ENCODE data around the gene IGF2BP2. TPM values are rescaled to one million over a fixed set of nuclear protein-coding genes. Genes with fewer than 3 reads are reported as not detected.

The IGF2BP2 gene
- total and polyA plus RNA-seq, 9 of the 15 experiments (the other 6 are each of a cell fraction or from before 2014, with no cell fraction given): 3.2 to 59.6 (median 30.5) TPM

DNA sequence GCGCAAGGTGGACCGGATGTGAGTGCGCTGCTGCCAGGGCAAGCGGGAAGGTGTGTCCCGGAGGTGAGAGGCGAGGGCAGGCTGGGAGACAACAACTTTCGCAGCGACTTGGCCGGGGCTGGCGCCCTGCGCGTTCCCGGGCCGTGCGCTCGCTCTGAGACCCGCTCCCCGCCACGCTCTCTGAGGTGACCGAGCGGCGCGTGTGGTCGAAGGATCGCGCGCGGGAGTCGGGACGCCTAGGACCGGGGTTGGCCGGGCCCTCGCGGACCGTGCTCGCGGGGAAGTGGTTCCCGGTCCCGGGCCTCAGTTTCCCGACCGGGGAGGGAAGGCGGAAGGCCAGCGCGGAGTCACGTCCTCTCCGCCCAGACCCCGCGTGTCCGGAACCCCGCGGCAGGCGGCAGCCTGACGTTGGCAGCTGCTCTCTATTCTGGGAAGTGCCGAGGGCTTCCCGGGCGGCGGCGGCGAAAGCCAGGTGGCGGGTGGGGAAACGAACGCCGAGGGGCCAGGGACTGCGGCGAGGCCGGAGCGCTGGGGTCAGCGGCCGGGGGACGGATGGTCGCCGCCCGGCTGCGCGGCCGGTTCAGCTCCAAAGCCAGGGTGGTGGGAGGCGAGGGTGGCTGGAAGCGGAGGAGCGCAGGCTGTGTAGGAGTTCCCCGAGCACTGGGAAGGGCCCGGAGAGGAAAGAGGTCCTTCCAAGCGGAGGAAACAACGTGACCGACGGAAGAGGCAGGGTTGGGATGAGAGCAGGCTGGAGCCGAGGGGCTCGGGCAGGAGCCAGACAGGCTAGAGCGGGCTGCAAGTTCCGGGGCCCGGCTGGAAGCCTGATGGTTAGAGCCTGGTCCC is 1.0 kb upstream of the IGF2BP2 start (continued):
- TF ChIP-seq NR3C1 (CRISPR knock-in tag; IDR thresholded peaks at IDR 0.05) (peak; percentile 78; the same call in 1 of the 2 replicates), FIP1L1 (IDR thresholded peaks at IDR 0.05; ENCODE audit: low read depth, low read length, poor library complexity, severe bottlenecking) (peak; percentile 67), ERF (CRISPR knock-in tag; IDR thresholded peaks at IDR 0.05) (peak; percentile 57; the same call in 1 of the 2 replicates), ZFP1 (CRISPR knock-in tag; IDR thresholded peaks at IDR 0.05) (no peak), CHD2 (IDR thresholded peaks at IDR 0.05; ENCODE audit: low read depth, low read length) (no peak), ARHGAP35 (IDR thresholded peaks at IDR 0.05; ENCODE audit: partially characterized antibody) (no peak), ZNF830 (CRISPR knock-in tag; IDR thresholded peaks at IDR 0.05) (no peak), ZFPM2 (CRISPR knock-in tag; IDR thresholded peaks at IDR 0.05) (no peak), GABPB1 (CRISPR knock-in tag; IDR thresholded peaks at IDR 0.05) (peak; percentile 64), ZNF695 (CRISPR knock-in tag; IDR thresholded peaks at IDR 0.05) (no peak), ZNF134 (CRISPR knock-in tag; conservative IDR thresholded peaks at IDR 0.05) (no peak), WHSC1 (IDR thresholded peaks at IDR 0.05; ENCODE audit: low read length) (no peak), ZNF77 (CRISPR knock-in tag; IDR thresholded peaks at IDR 0.05) (no peak), LCOR (CRISPR knock-in tag; IDR thresholded peaks at IDR 0.05) (no peak), CCAR2 (IDR thresholded peaks at IDR 0.05; ENCODE audit: low read depth, low read length) (no peak), FOXA1 (IDR thresholded peaks at IDR 0.05; ENCODE audit: borderline replicate concordance) (no peak), SMARCA5 (IDR thresholded peaks at IDR 0.05) (no peak), ZNF316 (IDR thresholded peaks at IDR 0.05) (no peak)
- TF ChIP-seq, protein P1, sequence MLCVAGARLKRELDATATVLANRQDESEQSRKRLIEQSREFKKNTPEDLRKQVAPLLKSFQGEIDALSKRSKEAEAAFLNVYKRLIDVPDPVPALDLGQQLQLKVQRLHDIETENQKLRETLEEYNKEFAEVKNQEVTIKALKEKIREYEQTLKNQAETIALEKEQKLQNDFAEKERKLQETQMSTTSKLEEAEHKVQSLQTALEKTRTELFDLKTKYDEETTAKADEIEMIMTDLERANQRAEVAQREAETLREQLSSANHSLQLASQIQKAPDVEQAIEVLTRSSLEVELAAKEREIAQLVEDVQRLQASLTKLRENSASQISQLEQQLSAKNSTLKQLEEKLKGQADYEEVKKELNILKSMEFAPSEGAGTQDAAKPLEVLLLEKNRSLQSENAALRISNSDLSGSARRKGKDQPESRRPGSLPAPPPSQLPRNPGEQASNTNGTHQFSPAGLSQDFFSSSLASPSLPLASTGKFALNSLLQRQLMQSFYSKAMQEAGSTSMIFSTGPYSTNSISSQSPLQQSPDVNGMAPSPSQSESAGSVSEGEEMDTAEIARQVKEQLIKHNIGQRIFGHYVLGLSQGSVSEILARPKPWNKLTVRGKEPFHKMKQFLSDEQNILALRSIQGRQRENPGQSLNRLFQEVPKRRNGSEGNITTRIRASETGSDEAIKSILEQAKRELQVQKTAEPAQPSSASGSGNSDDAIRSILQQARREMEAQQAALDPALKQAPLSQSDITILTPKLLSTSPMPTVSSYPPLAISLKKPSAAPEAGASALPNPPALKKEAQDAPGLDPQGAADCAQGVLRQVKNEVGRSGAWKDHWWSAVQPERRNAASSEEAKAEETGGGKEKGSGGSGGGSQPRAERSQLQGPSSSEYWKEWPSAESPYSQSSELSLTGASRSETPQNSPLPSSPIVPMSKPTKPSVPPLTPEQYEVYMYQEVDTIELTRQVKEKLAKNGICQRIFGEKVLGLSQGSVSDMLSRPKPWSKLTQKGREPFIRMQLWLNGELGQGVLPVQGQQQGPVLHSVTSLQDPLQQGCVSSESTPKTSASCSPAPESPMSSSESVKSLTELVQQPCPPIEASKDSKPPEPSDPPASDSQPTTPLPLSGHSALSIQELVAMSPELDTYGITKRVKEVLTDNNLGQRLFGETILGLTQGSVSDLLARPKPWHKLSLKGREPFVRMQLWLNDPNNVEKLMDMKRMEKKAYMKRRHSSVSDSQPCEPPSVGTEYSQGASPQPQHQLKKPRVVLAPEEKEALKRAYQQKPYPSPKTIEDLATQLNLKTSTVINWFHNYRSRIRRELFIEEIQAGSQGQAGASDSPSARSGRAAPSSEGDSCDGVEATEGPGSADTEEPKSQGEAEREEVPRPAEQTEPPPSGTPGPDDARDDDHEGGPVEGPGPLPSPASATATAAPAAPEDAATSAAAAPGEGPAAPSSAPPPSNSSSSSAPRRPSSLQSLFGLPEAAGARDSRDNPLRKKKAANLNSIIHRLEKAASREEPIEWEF (CRISPR knock-in tag; IDR thresholded peaks at IDR 0.05): no peak
- TF ChIP-seq, protein P2, sequence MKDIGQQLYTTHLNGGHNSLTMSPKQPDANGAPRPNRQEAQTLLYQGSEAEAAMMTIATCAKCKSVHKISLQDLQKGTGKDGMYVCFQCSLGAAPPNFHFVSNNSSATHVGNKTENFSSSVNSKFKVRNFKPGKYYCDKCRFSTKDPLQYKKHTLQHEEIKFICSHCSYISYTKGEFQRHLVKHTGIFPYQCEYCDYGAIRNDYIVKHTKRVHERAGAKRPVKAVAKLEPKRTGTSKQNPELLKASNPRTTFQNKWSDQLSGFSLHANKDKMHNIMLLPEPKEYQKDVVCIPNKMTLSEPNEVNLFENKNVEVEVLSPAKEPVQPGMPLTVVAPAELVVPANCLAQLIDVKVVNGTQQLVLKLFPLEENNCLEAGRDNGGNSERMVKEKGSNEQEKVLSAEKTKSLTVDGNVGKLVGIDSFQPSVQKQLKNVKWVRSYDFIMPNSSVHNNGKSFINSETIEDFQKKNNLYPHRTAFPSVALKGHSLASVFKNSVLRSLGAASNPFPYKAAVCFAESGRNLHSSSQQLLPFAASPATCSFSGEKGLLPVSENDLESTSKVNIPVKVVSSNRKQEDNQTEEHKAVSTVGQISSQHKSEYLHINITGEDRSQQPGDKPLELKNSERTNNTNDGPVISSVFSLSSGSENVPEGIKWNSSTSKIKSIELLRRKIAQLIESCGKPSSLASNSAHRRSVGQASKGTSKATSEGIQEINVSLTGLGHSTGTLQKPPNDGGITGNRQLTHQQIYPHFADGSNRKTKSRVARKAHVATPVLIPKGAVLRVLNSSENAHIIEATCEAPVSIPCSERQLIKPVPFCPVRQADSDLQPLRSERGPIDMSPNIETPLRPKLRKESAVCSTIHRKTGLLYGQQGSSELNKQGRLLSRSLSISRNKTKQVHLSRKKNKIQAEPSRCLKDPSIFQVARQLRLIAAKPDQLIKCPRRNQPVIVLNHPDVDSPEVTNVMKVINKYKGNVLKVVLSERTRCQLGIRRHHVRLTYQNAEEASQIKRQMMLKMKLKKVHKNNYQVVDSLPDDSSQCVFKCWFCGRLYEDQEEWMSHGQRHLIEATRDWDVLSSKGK (CRISPR knock-in tag; IDR thresholded peaks at IDR 0.05): no peak
- TF ChIP-seq, protein P3, sequence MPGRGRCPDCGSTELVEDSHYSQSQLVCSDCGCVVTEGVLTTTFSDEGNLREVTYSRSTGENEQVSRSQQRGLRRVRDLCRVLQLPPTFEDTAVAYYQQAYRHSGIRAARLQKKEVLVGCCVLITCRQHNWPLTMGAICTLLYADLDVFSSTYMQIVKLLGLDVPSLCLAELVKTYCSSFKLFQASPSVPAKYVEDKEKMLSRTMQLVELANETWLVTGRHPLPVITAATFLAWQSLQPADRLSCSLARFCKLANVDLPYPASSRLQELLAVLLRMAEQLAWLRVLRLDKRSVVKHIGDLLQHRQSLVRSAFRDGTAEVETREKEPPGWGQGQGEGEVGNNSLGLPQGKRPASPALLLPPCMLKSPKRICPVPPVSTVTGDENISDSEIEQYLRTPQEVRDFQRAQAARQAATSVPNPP (IDR thresholded peaks at IDR 0.05; ENCODE audit: borderline replicate concordance, insufficient read depth, insufficient read length): no peak
